Chondrocyte (in vitro differentiated cells): Measurements from ENCODE around the gene PAX2. TPM values are rescaled to one million over a fixed set of nuclear protein-coding genes. Genes with fewer than 3 reads are reported as not detected.

Experiments used
- DNase-seq: peaks from one replicate; pipeline ENCODE4 v3.0.0; 2021; ENCODE audit warnings: mixed read lengths, low spot score
- H3K27ac Mint-ChIP-seq: one replicate; pipeline ENCODE4 v1.8.0; 2021; ENCODE audit warnings: mild to moderate bottlenecking, moderate library complexity, mixed read lengths; ENCODE audit not compliant: unreplicated experiment
- H3K27me3 Mint-ChIP-seq: 2 replicates; pipeline ENCODE4 v1.8.0; 2021; ENCODE audit warnings: low read depth, mixed read lengths
- H3K36me3 Mint-ChIP-seq: 2 replicates; pipeline ENCODE4 v1.8.0; 2021; ENCODE audit warnings: low read depth, mixed read lengths
- H3K4me1 Mint-ChIP-seq: 2 replicates; pipeline ENCODE4 v1.8.0; 2021; ENCODE audit warnings: low read depth, mild to moderate bottlenecking, mixed read lengths
- H3K4me3 Mint-ChIP-seq: one replicate; pipeline ENCODE4 v1.8.0; 2021; ENCODE audit warnings: mild to moderate bottlenecking, moderate library complexity, mixed read lengths; ENCODE audit not compliant: unreplicated experiment
- H3K9me3 Mint-ChIP-seq: 2 replicates; pipeline ENCODE4 v1.8.0; 2021; ENCODE audit warnings: low read depth, mixed read lengths
- CTCF ChIP-seq: fragments of 200-600 bp; sonication (generic); IDR thresholded peaks from 2 replicates; pipeline ENCODE4 v1.5.0; 2021; ENCODE audit warnings: antibody characterized with exemption, mild to moderate bottlenecking, moderate library complexity
- total RNA-seq: library from RNA; stranded (reverse); gene quantifications from 3 replicates; pipeline ENCODE4 v1.2.1, GENCODE V29; 2021

The PAX2 gene
- total RNA-seq, 1 donor from 2014 or later = 0.62 TPM

- Mint-ChIP-seq H3K27ac (no peak overlapping the region), H3K36me3 (no peaks in the 10 kb centered on the region), H3K4me1 (peaks cover 7% of the 10 kb centered on the region), H3K27me3 (peaks cover 10% of the 10 kb centered on the region), H3K4me3 (no peak overlapping the region), H3K9me3 (no peaks in the 10 kb centered on the region)
- no peak for TF ChIP-seq CTCF
- peak; percentile 55 for DNase-seq
Measured at GRCh38 chr10:100876585-100877460, 131.4 kb downstream of the PAX2 start.

- Mint-ChIP-seq H3K4me1 (peaks cover 6% of the 10 kb centered on the region), H3K9me3 (no peaks in the 10 kb centered on the region), H3K4me3 (no peak overlapping the region), H3K36me3 (no peaks in the 10 kb centered on the region), H3K27me3 (peaks cover 10% of the 10 kb centered on the region), H3K27ac (no peak overlapping the region)
- peak; percentile 61 for DNase-seq
- TF ChIP-seq CTCF = no peak
Measured at GRCh38 chr10:100877461-100877850, 132.1 kb downstream of the PAX2 start.

GRCh38 chr10:100878291-100878910 lies 133.0 kb downstream of the PAX2 start:
- Mint-ChIP-seq H3K27ac (no peak overlapping the region), H3K4me1 (peaks cover 10% of the 10 kb centered on the region), H3K9me3 (no peaks in the 10 kb centered on the region), H3K27me3 (peaks cover 10% of the 10 kb centered on the region), H3K4me3 (no peak overlapping the region), H3K36me3 (no peaks in the 10 kb centered on the region)
- TF ChIP-seq CTCF = peak; percentile 92
- DNase-seq = peak; percentile 59

Other genes with a start within 250 kb of the PAX2 start
- gene SEC31B, start 225.7 kb upstream of the PAX2 start, total RNA-seq = 8.5 to 12.4 TPM (median 8.9 TPM) in 3 replicates
- 124 to 134 TPM (median 127 TPM) in 3 replicates for gene NDUFB8, start 215.7 kb upstream of the PAX2 start, total RNA-seq
- gene HIF1AN, start 209.6 kb upstream of the PAX2 start, total RNA-seq = 39.2 to 50.8 TPM (median 43.1 TPM) in 3 replicates
- 17.8 to 28.1 TPM (median 20.6 TPM) in 3 replicates for gene SLF2, start 167.4 kb downstream of the PAX2 start, total RNA-seq
- 4.8 to 8.0 TPM (median 7.9 TPM) in 3 replicates for gene SEMA4G, start 223.9 kb downstream of the PAX2 start, total RNA-seq
- 54.0 to 74.1 TPM (median 57.3 TPM) in 3 replicates for gene MRPL43, start 241.9 kb downstream of the PAX2 start, total RNA-seq
- 4.8 to 6.6 TPM (median 5.4 TPM) in 3 replicates for gene TWNK, start 242.0 kb downstream of the PAX2 start, total RNA-seq